ENCODE data around the gene BTBD17. TPM values are rescaled to one million over a fixed set of nuclear protein-coding genes. Genes with fewer than 3 reads are reported as not detected.

The BTBD17 gene
- total RNA-seq, 3 donors from 2014 or later: 0.17 TPM; not detected in 2

- intact Hi-C loops (cut with DNase I, micrococcal nuclease): no loop called here
- Histone ChIP-seq H3K9me3 (no peaks in the 10 kb centered on the region), H3K36me3 (ENCODE audit: low read depth) (no peaks in the 10 kb centered on the region), H3K4me1 (ENCODE audit: low read depth) (peaks cover 8% of the 10 kb centered on the region), H3K4me3 (no peak overlapping the region)
- TF ChIP-seq, protein P1, sequence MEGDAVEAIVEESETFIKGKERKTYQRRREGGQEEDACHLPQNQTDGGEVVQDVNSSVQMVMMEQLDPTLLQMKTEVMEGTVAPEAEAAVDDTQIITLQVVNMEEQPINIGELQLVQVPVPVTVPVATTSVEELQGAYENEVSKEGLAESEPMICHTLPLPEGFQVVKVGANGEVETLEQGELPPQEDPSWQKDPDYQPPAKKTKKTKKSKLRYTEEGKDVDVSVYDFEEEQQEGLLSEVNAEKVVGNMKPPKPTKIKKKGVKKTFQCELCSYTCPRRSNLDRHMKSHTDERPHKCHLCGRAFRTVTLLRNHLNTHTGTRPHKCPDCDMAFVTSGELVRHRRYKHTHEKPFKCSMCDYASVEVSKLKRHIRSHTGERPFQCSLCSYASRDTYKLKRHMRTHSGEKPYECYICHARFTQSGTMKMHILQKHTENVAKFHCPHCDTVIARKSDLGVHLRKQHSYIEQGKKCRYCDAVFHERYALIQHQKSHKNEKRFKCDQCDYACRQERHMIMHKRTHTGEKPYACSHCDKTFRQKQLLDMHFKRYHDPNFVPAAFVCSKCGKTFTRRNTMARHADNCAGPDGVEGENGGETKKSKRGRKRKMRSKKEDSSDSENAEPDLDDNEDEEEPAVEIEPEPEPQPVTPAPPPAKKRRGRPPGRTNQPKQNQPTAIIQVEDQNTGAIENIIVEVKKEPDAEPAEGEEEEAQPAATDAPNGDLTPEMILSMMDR (IDR thresholded peaks at IDR 0.05): no peak
- no peak for DNase-seq
- ATAC-seq: no peak
Observed at GRCh38 chr17:74389937-74390679, 28.4 kb upstream of the BTBD17 start.

DNA sequence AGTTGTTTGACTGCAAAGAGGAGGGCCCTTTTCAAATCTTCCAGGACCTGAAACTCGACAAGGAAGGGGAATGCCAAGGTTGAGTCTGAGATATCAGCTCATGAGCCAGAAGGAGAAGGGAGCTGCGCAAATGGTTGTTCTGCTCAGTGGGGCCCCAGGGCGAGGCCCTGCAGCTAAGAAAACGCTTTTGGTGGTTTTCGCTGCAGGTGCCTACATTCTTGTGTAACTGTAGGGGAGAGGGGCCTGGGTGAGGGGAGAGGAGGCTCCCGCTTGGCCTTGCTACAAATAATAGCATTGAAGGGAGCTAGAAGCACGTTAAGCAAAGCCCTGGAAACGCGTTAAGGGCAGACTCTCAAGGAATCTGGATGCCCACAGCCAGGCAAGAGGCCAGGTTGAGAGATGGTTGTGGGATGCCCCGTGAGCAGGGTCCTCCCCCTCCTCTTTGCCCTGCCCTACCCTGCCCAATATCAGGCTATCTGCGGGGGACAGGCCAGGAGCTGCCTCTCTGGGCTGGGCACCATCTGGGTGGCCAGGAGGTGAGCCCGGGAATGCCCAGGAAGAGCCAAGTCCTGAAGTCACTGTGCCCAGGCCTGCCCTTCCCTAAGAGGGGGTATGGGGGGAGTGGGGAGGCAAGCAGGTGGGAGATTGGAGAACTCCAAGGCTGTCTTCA, 27.6 kb upstream of the BTBD17 start:
- H3K4me3 ChIP-seq: no peak overlapping the region
- ATAC-seq (no peak), DNase-seq (peak in 1 of 3 donors; percentile 19)
- TF ChIP-seq, protein P1 (IDR thresholded peaks at IDR 0.05): no peak
- no peaks in the 10 kb centered on the region for H3K9me3 ChIP-seq
- no peaks in the 10 kb centered on the region for H3K36me3 ChIP-seq (ENCODE audit: low read depth)
- peaks cover 8% of the 10 kb centered on the region for H3K4me1 ChIP-seq (ENCODE audit: low read depth)
- intact Hi-C loops (cut with DNase I, micrococcal nuclease): no loop called here

- DNase-seq: peak in 2 of 3 donors; percentile 39 to 56
- peak; percentile 84 for ATAC-seq
- Histone ChIP-seq H3K36me3 (ENCODE audit: low read depth) (no peaks in the 10 kb centered on the region), H3K4me3 (no peak overlapping the region), H3K9me3 (no peaks in the 10 kb centered on the region), H3K4me1 (ENCODE audit: low read depth) (peaks cover 8% of the 10 kb centered on the region)
- TF ChIP-seq, protein P1 (IDR thresholded peaks at IDR 0.05): no peak
- intact Hi-C loops (cut with DNase I, micrococcal nuclease): no loop called here
Observed at GRCh38 chr17:74387365-74388218, 25.9 kb upstream of the BTBD17 start.

DNA sequence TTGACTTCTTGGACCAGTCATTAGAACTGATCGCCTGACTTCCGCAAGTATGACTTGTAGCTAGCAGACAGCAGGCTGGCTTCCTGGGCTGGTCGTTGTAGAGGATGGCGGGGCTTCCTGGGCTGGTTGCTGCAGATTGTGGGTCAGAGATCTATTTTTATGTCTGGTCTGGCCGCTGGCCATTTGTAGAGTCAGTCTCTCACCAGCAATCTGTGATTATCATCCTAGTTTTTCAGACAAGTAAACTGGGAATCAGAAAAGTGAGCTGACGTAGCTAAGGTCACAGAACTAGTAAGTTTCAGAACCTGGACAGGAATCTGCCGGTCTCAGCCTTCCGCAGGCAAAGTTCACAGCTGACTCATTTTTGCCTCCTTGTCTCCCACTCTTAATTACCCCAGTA, 24.7 kb upstream of the BTBD17 start:
- DNase-seq (peak in 1 of 3 donors; percentile 29), ATAC-seq (peak; percentile 63)
- peaks cover 9% of the 10 kb centered on the region for H3K4me1 ChIP-seq (ENCODE audit: low read depth)
- no peaks in the 10 kb centered on the region for H3K9me3 ChIP-seq
- TF ChIP-seq, protein P1 (IDR thresholded peaks at IDR 0.05): no peak
- H3K36me3 ChIP-seq (ENCODE audit: low read depth): no peaks in the 10 kb centered on the region
- intact Hi-C loops (cut with DNase I, micrococcal nuclease): no loop called here
- no peak overlapping the region for H3K4me3 ChIP-seq

- peaks cover 21% of the 10 kb centered on the region for H3K4me1 ChIP-seq (ENCODE audit: low read depth)
- ATAC-seq: no peak
- TF ChIP-seq, protein P1 (IDR thresholded peaks at IDR 0.05): no peak
- no peaks in the 10 kb centered on the region for H3K9me3 ChIP-seq
- peak in 1 of 3 donors; percentile 21 for DNase-seq
- no peaks in the 10 kb centered on the region for H3K36me3 ChIP-seq (ENCODE audit: low read depth)
- intact Hi-C loops (cut with DNase I, micrococcal nuclease): no loop called here
- H3K4me3 ChIP-seq: no peak overlapping the region
Observed at GRCh38 chr17:74385201-74385600, 23.5 kb upstream of the BTBD17 start.
